Neuronal stem cell (in vitro differentiated cells): ENCODE data around the gene NRIP2.

Experiments
- DNase-seq: peaks from one replicate; pipeline ENCODE4 v3.0.0-alpha.2; 2013; ENCODE audit warnings: low spot score
- H2AFZ ChIP-seq: one replicate; pipeline ENCODE4 v1.6.1; 2013; ENCODE audit warnings: mild to moderate bottlenecking, low read length, inconsistent platforms
- H2AK5ac ChIP-seq: 2 replicates; pipeline ENCODE4 v1.6.1; 2013; ENCODE audit warnings: low read depth, mild to moderate bottlenecking, inconsistent platforms, low read length, moderate library complexity, mixed read lengths
- H2BK120ac ChIP-seq: 2 replicates; pipeline ENCODE4 v1.6.1; 2013; ENCODE audit warnings: low read depth, mild to moderate bottlenecking, inconsistent platforms, low read length, moderate library complexity, mixed read lengths
- H2BK12ac ChIP-seq: one replicate; pipeline ENCODE4 v1.6.1; 2013; ENCODE audit warnings: low read length, inconsistent platforms
- H2BK15ac ChIP-seq: 2 replicates; pipeline ENCODE4 v1.6.1; 2013; ENCODE audit warnings: mild to moderate bottlenecking, low read length, inconsistent platforms, mixed read lengths
- H2BK5ac ChIP-seq: one replicate; pipeline ENCODE4 v1.6.1; 2013; ENCODE audit warnings: inconsistent platforms, mild to moderate bottlenecking, low read length, moderate library complexity
- H3K14ac ChIP-seq: one replicate; pipeline ENCODE4 v1.6.1; 2013; ENCODE audit warnings: low read length, inconsistent platforms
- H3K18ac ChIP-seq: 2 replicates; pipeline ENCODE4 v1.6.1; 2013; ENCODE audit warnings: low read length, inconsistent platforms
- H3K23ac ChIP-seq: 2 replicates; pipeline ENCODE4 v1.6.1; 2013; ENCODE audit warnings: low read depth, mild to moderate bottlenecking, mixed read lengths, low read length, inconsistent platforms; ENCODE audit not compliant: poor library complexity
- H3K27ac ChIP-seq: replicated peaks from 3 replicates; pipeline ENCODE4 v1.5.1; 2013; ENCODE audit warnings: low read length, inconsistent platforms
- H3K27me3 ChIP-seq, 3 experiments: 2 replicates each; pipeline ENCODE4 v1.6.1; 2013; ENCODE audit warnings: low read length in 3 of 3, mild to moderate bottlenecking in 2 of 3, inconsistent platforms in 1 of 3, low read depth in 1 of 3, mixed read lengths in 1 of 3, moderate library complexity in 1 of 3; ENCODE audit not compliant: control insufficient read depth in 3 of 3, insufficient read depth in 3 of 3
- H3K36me3 ChIP-seq, 2 donors: replicated peaks in 1 of 2; 2 replicates each; pipeline ENCODE4 v1.6.1; 2013; ENCODE audit warnings: low read length in 2 of 2; ENCODE audit not compliant: control insufficient read depth in 2 of 2, insufficient read depth in 2 of 2
- H3K4ac ChIP-seq: 2 replicates; pipeline ENCODE4 v1.6.1; 2013; ENCODE audit warnings: inconsistent platforms, mild to moderate bottlenecking, low read length, moderate library complexity
- H3K4me1 ChIP-seq, 2 donors: 1 replicate in 1 of 2; 2 replicates in 1 of 2; pipeline ENCODE4 v1.6.1; 2013; ENCODE audit warnings: low read length in 2 of 2, low read depth in 1 of 2; ENCODE audit not compliant: control insufficient read depth in 2 of 2, insufficient read depth in 1 of 2
- H3K4me2 ChIP-seq: one replicate; pipeline ENCODE4 v1.6.1; 2013; ENCODE audit warnings: mild to moderate bottlenecking, low read length, inconsistent platforms; ENCODE audit not compliant: insufficient read depth, poor library complexity, severe bottlenecking
- H3K4me3 ChIP-seq, 2 donors: 2 replicates each; pipeline ENCODE4 v1.5.1; 2013; ENCODE audit warnings: low read length in 2 of 2, mild to moderate bottlenecking in 2 of 2, inconsistent platforms in 1 of 2, moderate library complexity in 1 of 2
- H3K79me1 ChIP-seq: one replicate; pipeline ENCODE4 v1.6.1; 2013; ENCODE audit warnings: low read depth, mild to moderate bottlenecking, inconsistent platforms, low read length, moderate library complexity
- H3K9ac ChIP-seq: one replicate; pipeline ENCODE4 v1.6.1; 2013; ENCODE audit warnings: mild to moderate bottlenecking, low read depth, low read length, inconsistent platforms; ENCODE audit not compliant: poor library complexity
- H3K9me3 ChIP-seq, 2 donors: replicated peaks in 1 of 2; 2 replicates each; pipeline versions ENCODE3 to v1.6.1; 2013; ENCODE audit warnings: low read length in 2 of 2, mild to moderate bottlenecking in 2 of 2, inconsistent platforms in 1 of 2, low read depth in 1 of 2, mixed read lengths in 1 of 2, moderate library complexity in 1 of 2; ENCODE audit not compliant: control insufficient read depth in 2 of 2, insufficient read depth in 1 of 2
- H4K8ac ChIP-seq: one replicate; pipeline ENCODE4 v1.6.1; 2013; ENCODE audit warnings: low read depth, mild to moderate bottlenecking, inconsistent platforms, low read length, moderate library complexity
- H4K91ac ChIP-seq: one replicate; pipeline ENCODE4 v1.6.1; 2013; ENCODE audit warnings: low read length, low read depth, mild to moderate bottlenecking, inconsistent platforms; ENCODE audit not compliant: poor library complexity
- WGBS, 2 donors: extraction: QIAGEN DNeasy Blood & Tissue Kit; methylation state at CpG; one replicate each; pipeline ENCODE4 v1.1.7; 2013; ENCODE audit warnings: missing lambda C conversion rate in 2 of 2, mixed read lengths in 1 of 2; ENCODE audit not compliant: insufficient read length in 2 of 2, insufficient replicate concordance in 1 of 2; ENCODE audit errors: extremely low coverage in 2 of 2; 5-methylcytosine and 5-hydroxymethylcytosine counted together

Gene NRIP2

DNA sequence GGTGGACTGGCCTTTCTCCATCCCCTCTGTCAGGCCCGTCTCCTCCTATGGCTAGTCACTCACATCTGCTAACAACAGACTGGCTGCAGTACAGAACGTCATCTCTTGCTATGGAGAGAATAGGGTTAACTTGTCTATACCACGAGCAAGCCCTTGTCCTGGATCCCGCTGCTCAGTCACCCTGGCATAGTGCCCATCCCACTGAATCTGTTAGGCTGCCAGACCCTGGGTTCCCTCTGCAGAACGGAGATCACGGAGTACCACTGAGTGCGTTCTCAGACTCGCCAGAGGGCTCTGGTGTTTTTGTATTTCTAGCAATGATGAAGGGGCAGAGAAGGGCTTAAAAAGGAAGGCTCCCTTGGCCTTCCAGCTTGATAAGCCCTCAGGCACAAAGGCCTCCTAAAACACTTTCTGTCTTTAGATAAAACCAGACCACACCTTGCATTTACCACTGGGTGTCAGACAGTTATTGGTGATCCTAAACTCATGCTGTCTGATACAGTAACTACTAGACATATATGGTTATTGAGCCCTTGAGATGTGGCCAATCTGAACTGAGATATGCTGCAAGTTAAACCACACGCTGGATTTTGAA is 6.3 kb upstream of the NRIP2 start:
- Histone ChIP-seq H2BK5ac (no peak overlapping the region), H2AK5ac (no peak overlapping the region), H3K4me2 (no peak overlapping the region), H4K8ac (no peak overlapping the region), H2BK12ac (no peak overlapping the region), H3K23ac (no peak overlapping the region), H3K36me3 (peaks cover 0 to 2% of the 10 kb centered on the region in 2 donors), H4K91ac (no peak overlapping the region), H3K79me1 (no peaks in the 10 kb centered on the region), H3K4ac (no peak overlapping the region), H2AFZ (no peak overlapping the region), H2BK120ac (no peak overlapping the region), H3K18ac (no peak overlapping the region), H3K4me3 (no peak overlapping the region), H3K9ac (no peak overlapping the region), H3K9me3 (no peaks in the 10 kb centered on the region), H3K4me1 (peaks cover 10 to 15% of the 10 kb centered on the region in 2 donors), H3K27me3 (no peaks in the 10 kb centered on the region), H3K27ac (no peak overlapping the region), H3K14ac (no peak overlapping the region), H2BK15ac (no peak overlapping the region)
- WGBS, 2 donors: no CpG with 5 or more reads among the region's 9 CpGs
- DNase-seq: no peak

DNA sequence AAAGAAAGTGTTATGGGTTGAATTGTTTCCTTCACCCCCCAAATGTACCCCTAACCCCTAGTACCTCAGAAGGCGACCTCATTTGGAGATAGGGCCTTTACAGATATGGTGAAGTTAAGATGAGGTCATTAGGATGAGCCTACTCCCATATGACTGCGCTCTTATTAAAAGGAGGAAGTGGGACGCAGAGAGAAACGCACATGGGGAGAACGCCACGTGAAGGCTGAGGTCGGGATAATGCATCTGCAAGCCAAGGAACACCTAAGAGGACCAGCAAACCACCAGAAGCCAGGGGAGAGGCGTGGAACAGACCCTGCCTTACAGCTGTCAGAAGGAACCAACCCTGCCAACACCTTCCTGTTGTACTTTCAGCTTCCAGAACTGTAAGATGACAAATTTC is 1.7 kb upstream of the NRIP2 start:
- H2BK15ac ChIP-seq: no peak overlapping the region
- no peaks in the 10 kb centered on the region for H3K9me3 ChIP-seq
- H2BK12ac ChIP-seq: no peak overlapping the region
- H3K4me2 ChIP-seq: no peak overlapping the region
- no peak overlapping the region for H3K4ac ChIP-seq
- no peak overlapping the region for H3K23ac ChIP-seq
- H3K9ac ChIP-seq: no peak overlapping the region
- H3K18ac ChIP-seq: no peak overlapping the region
- H2BK5ac ChIP-seq: no peak overlapping the region
- DNase-seq: no peak
- no peak overlapping the region for H4K91ac ChIP-seq
- H3K27me3 ChIP-seq: no peaks in the 10 kb centered on the region
- no CpG with 5 or more reads among the region's 8 CpGs for WGBS, 2 donors
- H3K4me1 ChIP-seq: peaks cover 9 to 21% of the 10 kb centered on the region in 2 donors
- H3K79me1 ChIP-seq: no peaks in the 10 kb centered on the region
- no peak overlapping the region for H3K14ac ChIP-seq
- no peak overlapping the region for H2AK5ac ChIP-seq
- H2BK120ac ChIP-seq: no peak overlapping the region
- H3K4me3 ChIP-seq: no peak overlapping the region
- no peak overlapping the region for H3K27ac ChIP-seq
- H2AFZ ChIP-seq: no peak overlapping the region
- no peak overlapping the region for H4K8ac ChIP-seq
- peaks cover 0 to 6% of the 10 kb centered on the region in 2 donors for H3K36me3 ChIP-seq

DNA sequence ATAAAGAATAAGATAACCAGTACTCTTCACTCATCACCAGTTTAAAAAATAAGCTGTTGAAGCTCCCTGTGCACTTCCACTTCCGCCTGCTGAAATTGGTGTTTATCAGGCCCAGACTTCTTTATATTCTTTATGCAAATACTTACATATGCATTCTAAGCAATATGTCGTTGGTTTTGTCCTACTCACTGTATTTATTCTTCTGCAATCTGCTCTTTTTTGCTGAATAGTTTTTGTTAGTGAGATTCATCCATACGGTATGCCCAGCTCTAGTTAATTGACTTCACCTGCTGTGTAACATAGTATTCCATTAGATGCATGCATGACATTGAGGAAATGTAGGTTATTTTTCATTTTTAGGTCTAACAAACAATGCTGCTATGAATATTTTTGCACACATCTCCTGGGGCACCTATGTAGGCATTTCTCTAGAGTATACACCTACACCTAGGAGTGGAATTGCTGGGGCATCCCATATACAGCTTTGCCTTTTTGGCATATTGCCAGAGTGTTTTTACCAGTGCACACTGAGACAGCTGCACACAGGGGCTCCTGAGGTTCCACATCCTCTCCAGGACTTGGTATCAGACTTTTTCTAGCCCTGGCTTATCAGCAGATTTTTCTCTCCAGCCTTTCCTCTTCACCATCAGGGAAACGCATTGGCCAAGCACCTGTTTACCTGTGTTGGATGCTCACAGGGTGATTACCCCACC is 1.0 kb upstream of the NRIP2 start:
- H4K8ac ChIP-seq: no peak overlapping the region
- H3K27ac ChIP-seq: no peak overlapping the region
- H3K79me1 ChIP-seq: no peaks in the 10 kb centered on the region
- no peak overlapping the region for H3K23ac ChIP-seq
- no peak overlapping the region for H3K4ac ChIP-seq
- H2AK5ac ChIP-seq: no peak overlapping the region
- no peak overlapping the region for H3K4me2 ChIP-seq
- H3K36me3 ChIP-seq: peaks cover 0 to 10% of the 10 kb centered on the region in 2 donors
- H3K14ac ChIP-seq: no peak overlapping the region
- no peak overlapping the region for H2BK120ac ChIP-seq
- no peak overlapping the region for H3K9ac ChIP-seq
- H2BK12ac ChIP-seq: no peak overlapping the region
- H2BK5ac ChIP-seq: no peak overlapping the region
- DNase-seq: no peak
- H3K18ac ChIP-seq: no peak overlapping the region
- H3K4me1 ChIP-seq: peaks cover 9 to 21% of the 10 kb centered on the region in 2 donors
- no peak overlapping the region for H2BK15ac ChIP-seq
- no peak overlapping the region for H3K4me3 ChIP-seq
- H3K9me3 ChIP-seq: no peaks in the 10 kb centered on the region
- no CpG with 5 or more reads among the region's 4 CpGs for WGBS, 2 donors
- H4K91ac ChIP-seq: no peak overlapping the region
- no peaks in the 10 kb centered on the region for H3K27me3 ChIP-seq
- H2AFZ ChIP-seq: no peak overlapping the region

- Histone ChIP-seq H4K91ac (no peak overlapping the region), H3K4me2 (no peak overlapping the region), H3K18ac (no peak overlapping the region), H3K14ac (no peak overlapping the region), H2BK120ac (no peak overlapping the region), H3K36me3 (peaks cover 1 to 27% of the 10 kb centered on the region in 2 donors), H3K4ac (no peak overlapping the region), H3K4me3 (no peak overlapping the region), H3K4me1 (peaks cover 9 to 21% of the 10 kb centered on the region in 2 donors), H2BK15ac (no peak overlapping the region), H3K27ac (no peak overlapping the region), H3K9me3 (no peaks in the 10 kb centered on the region), H3K79me1 (no peaks in the 10 kb centered on the region), H3K23ac (no peak overlapping the region), H2AK5ac (no peak overlapping the region), H2BK5ac (no peak overlapping the region), H4K8ac (no peak overlapping the region), H2AFZ (no peak overlapping the region), H3K27me3 (no peaks in the 10 kb centered on the region), H2BK12ac (no peak overlapping the region), H3K9ac (no peak overlapping the region)
- WGBS, 2 donors: no CpG with 5 or more reads among the region's 9 CpGs
- no peak for DNase-seq
Observed at GRCh38 chr12:2833810-2834209, 1.0 kb downstream of the NRIP2 start.
